Measurements from ENCODE around the gene KDM3B. TPM values are rescaled to one million over a fixed set of nuclear protein-coding genes. Genes with fewer than 3 reads are reported as not detected.

KDM3B gene
- total and polyA plus RNA-seq, 9 of the 15 experiments (the other 6 are each of a cell fraction or from before 2014, with no cell fraction given): 13.8 to 62.8 (median 41.9) TPM

DNA sequence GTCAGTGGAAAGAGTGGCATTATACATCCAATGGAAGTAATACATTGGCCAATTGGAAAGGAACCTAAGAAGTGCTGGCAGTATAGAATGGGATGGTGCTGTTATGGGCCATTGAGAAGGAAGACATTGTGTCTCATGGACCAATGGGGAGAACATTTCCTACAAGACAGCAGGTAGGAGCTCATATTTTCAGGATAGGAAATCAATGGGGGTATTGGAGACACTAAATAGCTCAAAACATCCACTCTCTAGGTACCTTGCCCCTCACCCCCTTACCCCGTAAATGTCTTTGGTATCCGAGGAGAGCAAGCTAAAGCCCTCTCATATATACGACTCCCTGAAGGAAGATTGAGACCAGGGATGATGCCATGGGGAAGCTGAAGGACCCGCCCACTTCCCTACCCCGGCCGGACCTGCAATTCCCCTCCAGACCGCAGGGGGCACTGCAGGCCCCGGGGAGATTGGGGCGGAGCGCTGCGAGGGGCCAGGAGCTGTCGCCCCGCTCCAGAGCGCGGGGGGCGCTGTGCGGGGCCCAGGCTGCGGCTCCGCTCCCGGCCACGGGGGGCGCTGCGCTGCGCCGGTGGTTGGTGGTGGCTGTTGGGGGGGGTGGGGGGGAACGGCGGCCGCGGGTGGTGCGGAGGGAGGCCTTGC lies at the start of gene KDM3B (continued):
- no peak for TF ChIP-seq SAFB2 (IDR thresholded peaks at IDR 0.05; ENCODE audit: borderline replicate concordance, low read depth, low read length, severe bottlenecking)
- TF ChIP-seq POU5F1 (IDR thresholded peaks at IDR 0.05; ENCODE audit: borderline replicate concordance, low read depth, low read length, partially characterized antibody): no peak
- TF ChIP-seq ZFX (CRISPR knock-in tag; IDR thresholded peaks at IDR 0.05): no peak
- peak; percentile 58; the same call in 1 of the 2 replicates for TF ChIP-seq GATAD2B (IDR thresholded peaks at IDR 0.05; ENCODE audit: borderline replicate concordance)
- no peak for TF ChIP-seq NCOA6 (IDR thresholded peaks at IDR 0.05)
- TF ChIP-seq, protein P1, sequence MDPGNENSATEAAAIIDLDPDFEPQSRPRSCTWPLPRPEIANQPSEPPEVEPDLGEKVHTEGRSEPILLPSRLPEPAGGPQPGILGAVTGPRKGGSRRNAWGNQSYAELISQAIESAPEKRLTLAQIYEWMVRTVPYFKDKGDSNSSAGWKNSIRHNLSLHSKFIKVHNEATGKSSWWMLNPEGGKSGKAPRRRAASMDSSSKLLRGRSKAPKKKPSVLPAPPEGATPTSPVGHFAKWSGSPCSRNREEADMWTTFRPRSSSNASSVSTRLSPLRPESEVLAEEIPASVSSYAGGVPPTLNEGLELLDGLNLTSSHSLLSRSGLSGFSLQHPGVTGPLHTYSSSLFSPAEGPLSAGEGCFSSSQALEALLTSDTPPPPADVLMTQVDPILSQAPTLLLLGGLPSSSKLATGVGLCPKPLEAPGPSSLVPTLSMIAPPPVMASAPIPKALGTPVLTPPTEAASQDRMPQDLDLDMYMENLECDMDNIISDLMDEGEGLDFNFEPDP (CRISPR knock-in tag; IDR thresholded peaks at IDR 0.05): no peak
- TF ChIP-seq EGR1 (conservative IDR thresholded peaks at IDR 0.05): 0 out of 2 replicates have a peak, but pooled peaks have one; percentile 15
- TF ChIP-seq ZNF224 (CRISPR knock-in tag; IDR thresholded peaks at IDR 0.05): no peak
- TF ChIP-seq ZNF507 (tag; conservative IDR thresholded peaks at IDR 0.05): no peak
- TF ChIP-seq HIVEP1 (CRISPR knock-in tag; IDR thresholded peaks at IDR 0.05): no peak
- peak; percentile 46; the same call in 1 of the 2 replicates for TF ChIP-seq FOXK1 (CRISPR knock-in tag; IDR thresholded peaks at IDR 0.05; ENCODE audit: borderline replicate concordance)
- no peak for TF ChIP-seq SRSF1 (IDR thresholded peaks at IDR 0.05; ENCODE audit: low read depth, low read length)
- TF ChIP-seq RBBP5 (IDR thresholded peaks at IDR 0.05; ENCODE audit: borderline replicate concordance, insufficient read depth, low read length, poor library complexity, severe bottlenecking): no peak
- no peak for TF ChIP-seq RBM39 (optimal IDR thresholded peaks at IDR 0.05; ENCODE audit: low read depth, low read length)
- TF ChIP-seq, protein P2, sequence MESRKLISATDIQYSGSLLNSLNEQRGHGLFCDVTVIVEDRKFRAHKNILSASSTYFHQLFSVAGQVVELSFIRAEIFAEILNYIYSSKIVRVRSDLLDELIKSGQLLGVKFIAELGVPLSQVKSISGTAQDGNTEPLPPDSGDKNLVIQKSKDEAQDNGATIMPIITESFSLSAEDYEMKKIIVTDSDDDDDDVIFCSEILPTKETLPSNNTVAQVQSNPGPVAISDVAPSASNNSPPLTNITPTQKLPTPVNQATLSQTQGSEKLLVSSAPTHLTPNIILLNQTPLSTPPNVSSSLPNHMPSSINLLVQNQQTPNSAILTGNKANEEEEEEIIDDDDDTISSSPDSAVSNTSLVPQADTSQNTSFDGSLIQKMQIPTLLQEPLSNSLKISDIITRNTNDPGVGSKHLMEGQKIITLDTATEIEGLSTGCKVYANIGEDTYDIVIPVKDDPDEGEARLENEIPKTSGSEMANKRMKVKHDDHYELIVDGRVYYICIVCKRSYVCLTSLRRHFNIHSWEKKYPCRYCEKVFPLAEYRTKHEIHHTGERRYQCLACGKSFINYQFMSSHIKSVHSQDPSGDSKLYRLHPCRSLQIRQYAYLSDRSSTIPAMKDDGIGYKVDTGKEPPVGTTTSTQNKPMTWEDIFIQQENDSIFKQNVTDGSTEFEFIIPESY (CRISPR knock-in tag; IDR thresholded peaks at IDR 0.05): peak; percentile 87
- TF ChIP-seq, protein P3, sequence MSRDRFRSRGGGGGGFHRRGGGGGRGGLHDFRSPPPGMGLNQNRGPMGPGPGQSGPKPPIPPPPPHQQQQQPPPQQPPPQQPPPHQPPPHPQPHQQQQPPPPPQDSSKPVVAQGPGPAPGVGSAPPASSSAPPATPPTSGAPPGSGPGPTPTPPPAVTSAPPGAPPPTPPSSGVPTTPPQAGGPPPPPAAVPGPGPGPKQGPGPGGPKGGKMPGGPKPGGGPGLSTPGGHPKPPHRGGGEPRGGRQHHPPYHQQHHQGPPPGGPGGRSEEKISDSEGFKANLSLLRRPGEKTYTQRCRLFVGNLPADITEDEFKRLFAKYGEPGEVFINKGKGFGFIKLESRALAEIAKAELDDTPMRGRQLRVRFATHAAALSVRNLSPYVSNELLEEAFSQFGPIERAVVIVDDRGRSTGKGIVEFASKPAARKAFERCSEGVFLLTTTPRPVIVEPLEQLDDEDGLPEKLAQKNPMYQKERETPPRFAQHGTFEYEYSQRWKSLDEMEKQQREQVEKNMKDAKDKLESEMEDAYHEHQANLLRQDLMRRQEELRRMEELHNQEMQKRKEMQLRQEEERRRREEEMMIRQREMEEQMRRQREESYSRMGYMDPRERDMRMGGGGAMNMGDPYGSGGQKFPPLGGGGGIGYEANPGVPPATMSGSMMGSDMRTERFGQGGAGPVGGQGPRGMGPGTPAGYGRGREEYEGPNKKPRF (IDR thresholded peaks at IDR 0.05; ENCODE audit: low read depth, low read length): no peak
- TF ChIP-seq, protein P4, sequence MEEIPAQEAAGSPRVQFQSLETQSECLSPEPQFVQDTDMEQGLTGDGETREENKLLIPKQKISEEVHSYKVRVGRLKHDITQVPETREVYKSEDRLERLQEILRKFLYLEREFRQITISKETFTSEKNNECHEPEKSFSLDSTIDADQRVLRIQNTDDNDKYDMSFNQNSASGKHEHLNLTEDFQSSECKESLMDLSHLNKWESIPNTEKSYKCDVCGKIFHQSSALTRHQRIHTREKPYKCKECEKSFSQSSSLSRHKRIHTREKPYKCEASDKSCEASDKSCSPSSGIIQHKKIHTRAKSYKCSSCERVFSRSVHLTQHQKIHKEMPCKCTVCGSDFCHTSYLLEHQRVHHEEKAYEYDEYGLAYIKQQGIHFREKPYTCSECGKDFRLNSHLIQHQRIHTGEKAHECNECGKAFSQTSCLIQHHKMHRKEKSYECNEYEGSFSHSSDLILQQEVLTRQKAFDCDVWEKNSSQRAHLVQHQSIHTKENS (CRISPR knock-in tag; IDR thresholded peaks at IDR 0.05): no peak
- no peak for TF ChIP-seq ZFP1 (CRISPR knock-in tag; IDR thresholded peaks at IDR 0.05)
- TF ChIP-seq, protein P5, sequence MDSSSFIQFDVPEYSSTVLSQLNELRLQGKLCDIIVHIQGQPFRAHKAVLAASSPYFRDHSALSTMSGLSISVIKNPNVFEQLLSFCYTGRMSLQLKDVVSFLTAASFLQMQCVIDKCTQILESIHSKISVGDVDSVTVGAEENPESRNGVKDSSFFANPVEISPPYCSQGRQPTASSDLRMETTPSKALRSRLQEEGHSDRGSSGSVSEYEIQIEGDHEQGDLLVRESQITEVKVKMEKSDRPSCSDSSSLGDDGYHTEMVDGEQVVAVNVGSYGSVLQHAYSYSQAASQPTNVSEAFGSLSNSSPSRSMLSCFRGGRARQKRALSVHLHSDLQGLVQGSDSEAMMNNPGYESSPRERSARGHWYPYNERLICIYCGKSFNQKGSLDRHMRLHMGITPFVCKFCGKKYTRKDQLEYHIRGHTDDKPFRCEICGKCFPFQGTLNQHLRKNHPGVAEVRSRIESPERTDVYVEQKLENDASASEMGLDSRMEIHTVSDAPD (CRISPR knock-in tag; IDR thresholded peaks at IDR 0.05): no peak
- TF ChIP-seq HDAC1 (IDR thresholded peaks at IDR 0.05): no peak
